ENCODE data around the gene SOCS3. TPM values are rescaled to one million over a fixed set of nuclear protein-coding genes. Genes with fewer than 3 reads are reported as not detected.

SOCS3 gene
- total and polyA plus RNA-seq, 2 experiments from 2014 or later, result 13.2 to 32.9 TPM

DNA sequence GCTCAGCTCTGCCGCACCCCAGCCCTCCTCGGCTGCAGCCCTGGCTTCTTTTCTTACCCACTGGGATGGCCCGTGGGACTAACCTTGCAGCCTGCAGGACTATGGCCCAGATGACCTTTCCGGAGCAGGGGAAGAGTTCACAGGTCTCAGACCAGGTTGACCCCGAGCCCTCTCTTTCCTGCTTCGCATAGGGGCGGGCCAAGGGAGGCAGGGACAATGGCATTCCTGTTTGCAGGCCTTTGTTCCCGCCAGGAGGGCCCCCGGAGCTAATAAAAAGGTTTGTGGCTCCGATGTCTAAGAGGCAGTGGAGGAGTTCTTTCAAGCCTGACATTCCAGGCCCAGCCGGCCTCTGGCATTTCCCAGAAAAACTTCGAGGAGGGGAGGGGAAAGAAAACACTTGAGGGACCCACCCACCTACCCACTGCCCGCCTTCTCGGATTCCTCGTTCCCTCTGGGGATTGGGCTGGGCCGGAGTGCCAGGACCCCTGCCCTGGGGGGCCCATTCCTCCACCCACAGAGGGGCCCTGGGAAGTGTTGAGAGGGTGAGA lies 5.8 kb upstream of the SOCS3 start (continued):
- TF ChIP-seq, protein P1, sequence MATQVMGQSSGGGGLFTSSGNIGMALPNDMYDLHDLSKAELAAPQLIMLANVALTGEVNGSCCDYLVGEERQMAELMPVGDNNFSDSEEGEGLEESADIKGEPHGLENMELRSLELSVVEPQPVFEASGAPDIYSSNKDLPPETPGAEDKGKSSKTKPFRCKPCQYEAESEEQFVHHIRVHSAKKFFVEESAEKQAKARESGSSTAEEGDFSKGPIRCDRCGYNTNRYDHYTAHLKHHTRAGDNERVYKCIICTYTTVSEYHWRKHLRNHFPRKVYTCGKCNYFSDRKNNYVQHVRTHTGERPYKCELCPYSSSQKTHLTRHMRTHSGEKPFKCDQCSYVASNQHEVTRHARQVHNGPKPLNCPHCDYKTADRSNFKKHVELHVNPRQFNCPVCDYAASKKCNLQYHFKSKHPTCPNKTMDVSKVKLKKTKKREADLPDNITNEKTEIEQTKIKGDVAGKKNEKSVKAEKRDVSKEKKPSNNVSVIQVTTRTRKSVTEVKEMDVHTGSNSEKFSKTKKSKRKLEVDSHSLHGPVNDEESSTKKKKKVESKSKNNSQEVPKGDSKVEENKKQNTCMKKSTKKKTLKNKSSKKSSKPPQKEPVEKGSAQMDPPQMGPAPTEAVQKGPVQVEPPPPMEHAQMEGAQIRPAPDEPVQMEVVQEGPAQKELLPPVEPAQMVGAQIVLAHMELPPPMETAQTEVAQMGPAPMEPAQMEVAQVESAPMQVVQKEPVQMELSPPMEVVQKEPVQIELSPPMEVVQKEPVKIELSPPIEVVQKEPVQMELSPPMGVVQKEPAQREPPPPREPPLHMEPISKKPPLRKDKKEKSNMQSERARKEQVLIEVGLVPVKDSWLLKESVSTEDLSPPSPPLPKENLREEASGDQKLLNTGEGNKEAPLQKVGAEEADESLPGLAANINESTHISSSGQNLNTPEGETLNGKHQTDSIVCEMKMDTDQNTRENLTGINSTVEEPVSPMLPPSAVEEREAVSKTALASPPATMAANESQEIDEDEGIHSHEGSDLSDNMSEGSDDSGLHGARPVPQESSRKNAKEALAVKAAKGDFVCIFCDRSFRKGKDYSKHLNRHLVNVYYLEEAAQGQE (IDR thresholded peaks at IDR 0.05; ENCODE audit: unreplicated experiment), result no peak
- TF ChIP-seq ZNF331 (CRISPR knock-in tag; IDR thresholded peaks at IDR 0.05; ENCODE audit: low read depth) (no peak), JUNB (IDR thresholded peaks at IDR 0.05; ENCODE audit: unreplicated experiment) (no peak), EZH2 (IDR thresholded peaks at IDR 0.05; ENCODE audit: low read depth, unreplicated experiment) (no peak), POLR2AphosphoS5 (IDR thresholded peaks at IDR 0.05; ENCODE audit: low read depth) (no peak), ZNF114 (CRISPR knock-in tag; IDR thresholded peaks at IDR 0.05) (no peak)
- TF ChIP-seq, protein P2, sequence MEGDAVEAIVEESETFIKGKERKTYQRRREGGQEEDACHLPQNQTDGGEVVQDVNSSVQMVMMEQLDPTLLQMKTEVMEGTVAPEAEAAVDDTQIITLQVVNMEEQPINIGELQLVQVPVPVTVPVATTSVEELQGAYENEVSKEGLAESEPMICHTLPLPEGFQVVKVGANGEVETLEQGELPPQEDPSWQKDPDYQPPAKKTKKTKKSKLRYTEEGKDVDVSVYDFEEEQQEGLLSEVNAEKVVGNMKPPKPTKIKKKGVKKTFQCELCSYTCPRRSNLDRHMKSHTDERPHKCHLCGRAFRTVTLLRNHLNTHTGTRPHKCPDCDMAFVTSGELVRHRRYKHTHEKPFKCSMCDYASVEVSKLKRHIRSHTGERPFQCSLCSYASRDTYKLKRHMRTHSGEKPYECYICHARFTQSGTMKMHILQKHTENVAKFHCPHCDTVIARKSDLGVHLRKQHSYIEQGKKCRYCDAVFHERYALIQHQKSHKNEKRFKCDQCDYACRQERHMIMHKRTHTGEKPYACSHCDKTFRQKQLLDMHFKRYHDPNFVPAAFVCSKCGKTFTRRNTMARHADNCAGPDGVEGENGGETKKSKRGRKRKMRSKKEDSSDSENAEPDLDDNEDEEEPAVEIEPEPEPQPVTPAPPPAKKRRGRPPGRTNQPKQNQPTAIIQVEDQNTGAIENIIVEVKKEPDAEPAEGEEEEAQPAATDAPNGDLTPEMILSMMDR (conservative IDR thresholded peaks at IDR 0.05; ENCODE audit: low read depth in 2 of 2), result no peak

DNA sequence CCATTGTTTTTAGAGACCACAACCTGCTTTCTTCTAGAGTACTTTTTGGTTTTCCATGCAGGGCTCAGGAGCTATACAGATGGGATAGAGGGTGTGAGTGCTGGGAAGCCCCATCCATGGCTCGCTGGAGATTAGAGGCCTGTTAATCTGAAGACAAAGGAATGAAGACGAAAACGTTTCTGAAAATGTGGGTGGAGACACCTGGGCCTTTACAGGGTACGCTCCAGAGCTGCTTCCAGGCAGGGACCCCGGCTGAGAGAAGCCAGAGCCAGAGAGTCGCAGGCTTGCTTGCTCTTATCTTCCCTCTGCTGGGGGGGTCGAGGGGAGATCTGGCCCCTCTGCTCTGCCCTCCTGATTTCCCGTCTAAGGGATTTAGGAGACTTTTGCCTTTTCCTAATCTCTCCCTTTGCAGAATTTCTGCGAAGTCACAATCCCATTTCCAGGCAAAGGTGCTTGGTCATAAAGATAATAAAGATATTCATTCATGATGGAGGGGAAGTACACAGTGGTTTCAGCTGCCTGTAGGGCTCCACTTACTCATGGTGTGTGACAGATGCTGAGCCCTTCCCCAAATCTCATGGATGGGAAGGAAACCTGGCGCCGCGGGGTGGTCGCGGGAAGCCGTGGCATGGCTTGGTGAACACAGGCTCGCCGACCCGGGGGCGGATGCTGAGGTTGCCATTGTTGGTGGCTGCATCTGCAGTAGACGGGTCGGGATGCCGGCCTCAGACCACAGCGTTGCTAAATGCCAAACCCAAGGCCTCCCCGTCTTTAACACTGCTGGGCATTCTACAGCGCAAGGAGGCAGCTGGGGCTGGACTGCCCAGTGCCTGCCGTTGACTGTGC lies 4.8 kb upstream of the SOCS3 start:
- H3K4me1 ChIP-seq (ENCODE audit: insufficient read depth), result peaks cover 60% of the 10 kb centered on the region
- peaks cover 68% of the 10 kb centered on the region for H3K4me1 Mint-ChIP-seq
- no peak overlapping the region for H3K27ac Mint-ChIP-seq
- TF ChIP-seq, protein P3, sequence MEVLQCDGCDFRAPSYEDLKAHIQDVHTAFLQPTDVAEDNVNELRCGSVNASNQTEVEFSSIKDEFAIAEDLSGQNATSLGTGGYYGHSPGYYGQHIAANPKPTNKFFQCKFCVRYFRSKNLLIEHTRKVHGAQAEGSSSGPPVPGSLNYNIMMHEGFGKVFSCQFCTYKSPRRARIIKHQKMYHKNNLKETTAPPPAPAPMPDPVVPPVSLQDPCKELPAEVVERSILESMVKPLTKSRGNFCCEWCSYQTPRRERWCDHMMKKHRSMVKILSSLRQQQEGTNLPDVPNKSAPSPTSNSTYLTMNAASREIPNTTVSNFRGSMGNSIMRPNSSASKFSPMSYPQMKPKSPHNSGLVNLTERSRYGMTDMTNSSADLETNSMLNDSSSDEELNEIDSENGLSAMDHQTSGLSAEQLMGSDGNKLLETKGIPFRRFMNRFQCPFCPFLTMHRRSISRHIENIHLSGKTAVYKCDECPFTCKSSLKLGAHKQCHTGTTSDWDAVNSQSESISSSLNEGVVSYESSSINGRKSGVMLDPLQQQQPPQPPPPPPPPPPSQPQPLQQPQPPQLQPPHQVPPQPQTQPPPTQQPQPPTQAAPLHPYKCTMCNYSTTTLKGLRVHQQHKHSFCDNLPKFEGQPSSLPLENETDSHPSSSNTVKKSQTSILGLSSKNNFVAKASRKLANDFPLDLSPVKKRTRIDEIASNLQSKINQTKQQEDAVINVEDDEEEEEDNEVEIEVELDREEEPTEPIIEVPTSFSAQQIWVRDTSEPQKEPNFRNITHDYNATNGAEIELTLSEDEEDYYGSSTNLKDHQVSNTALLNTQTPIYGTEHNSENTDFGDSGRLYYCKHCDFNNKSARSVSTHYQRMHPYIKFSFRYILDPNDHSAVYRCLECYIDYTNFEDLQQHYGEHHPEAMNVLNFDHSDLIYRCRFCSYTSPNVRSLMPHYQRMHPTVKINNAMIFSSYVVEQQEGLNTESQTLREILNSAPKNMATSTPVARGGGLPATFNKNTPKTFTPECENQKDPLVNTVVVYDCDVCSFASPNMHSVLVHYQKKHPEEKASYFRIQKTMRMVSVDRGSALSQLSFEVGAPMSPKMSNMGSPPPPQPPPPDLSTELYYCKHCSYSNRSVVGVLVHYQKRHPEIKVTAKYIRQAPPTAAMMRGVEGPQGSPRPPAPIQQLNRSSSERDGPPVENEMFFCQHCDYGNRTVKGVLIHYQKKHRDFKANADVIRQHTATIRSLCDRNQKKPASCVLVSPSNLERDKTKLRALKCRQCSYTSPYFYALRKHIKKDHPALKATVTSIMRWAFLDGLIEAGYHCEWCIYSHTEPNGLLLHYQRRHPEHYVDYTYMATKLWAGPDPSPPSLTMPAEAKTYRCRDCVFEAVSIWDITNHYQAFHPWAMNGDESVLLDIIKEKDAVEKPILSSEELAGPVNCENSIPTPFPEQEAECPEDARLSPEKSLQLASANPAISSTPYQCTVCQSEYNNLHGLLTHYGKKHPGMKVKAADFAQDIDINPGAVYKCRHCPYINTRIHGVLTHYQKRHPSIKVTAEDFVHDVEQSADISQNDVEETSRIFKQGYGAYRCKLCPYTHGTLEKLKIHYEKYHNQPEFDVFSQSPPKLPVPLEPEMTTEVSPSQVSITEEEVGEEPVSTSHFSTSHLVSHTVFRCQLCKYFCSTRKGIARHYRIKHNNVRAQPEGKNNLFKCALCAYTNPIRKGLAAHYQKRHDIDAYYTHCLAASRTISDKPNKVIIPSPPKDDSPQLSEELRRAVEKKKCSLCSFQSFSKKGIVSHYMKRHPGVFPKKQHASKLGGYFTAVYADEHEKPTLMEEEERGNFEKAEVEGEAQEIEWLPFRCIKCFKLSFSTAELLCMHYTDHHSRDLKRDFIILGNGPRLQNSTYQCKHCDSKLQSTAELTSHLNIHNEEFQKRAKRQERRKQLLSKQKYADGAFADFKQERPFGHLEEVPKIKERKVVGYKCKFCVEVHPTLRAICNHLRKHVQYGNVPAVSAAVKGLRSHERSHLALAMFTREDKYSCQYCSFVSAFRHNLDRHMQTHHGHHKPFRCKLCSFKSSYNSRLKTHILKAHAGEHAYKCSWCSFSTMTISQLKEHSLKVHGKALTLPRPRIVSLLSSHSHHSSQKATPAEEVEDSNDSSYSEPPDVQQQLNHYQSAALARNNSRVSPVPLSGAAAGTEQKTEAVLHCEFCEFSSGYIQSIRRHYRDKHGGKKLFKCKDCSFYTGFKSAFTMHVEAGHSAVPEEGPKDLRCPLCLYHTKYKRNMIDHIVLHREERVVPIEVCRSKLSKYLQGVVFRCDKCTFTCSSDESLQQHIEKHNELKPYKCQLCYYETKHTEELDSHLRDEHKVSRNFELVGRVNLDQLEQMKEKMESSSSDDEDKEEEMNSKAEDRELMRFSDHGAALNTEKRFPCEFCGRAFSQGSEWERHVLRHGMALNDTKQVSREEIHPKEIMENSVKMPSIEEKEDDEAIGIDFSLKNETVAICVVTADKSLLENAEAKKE (CRISPR knock-in tag; IDR thresholded peaks at IDR 0.05), result no peak
- TF ChIP-seq STAT1 (IDR thresholded peaks at IDR 0.05; ENCODE audit: unreplicated experiment) (no peak), POLR2AphosphoS5 (IDR thresholded peaks at IDR 0.05; ENCODE audit: low read depth) (no peak), NANOG (IDR thresholded peaks at IDR 0.05; ENCODE audit: borderline replicate concordance) (no peak), ZNF114 (CRISPR knock-in tag; IDR thresholded peaks at IDR 0.05) (no peak)
- TF ChIP-seq, protein P4, sequence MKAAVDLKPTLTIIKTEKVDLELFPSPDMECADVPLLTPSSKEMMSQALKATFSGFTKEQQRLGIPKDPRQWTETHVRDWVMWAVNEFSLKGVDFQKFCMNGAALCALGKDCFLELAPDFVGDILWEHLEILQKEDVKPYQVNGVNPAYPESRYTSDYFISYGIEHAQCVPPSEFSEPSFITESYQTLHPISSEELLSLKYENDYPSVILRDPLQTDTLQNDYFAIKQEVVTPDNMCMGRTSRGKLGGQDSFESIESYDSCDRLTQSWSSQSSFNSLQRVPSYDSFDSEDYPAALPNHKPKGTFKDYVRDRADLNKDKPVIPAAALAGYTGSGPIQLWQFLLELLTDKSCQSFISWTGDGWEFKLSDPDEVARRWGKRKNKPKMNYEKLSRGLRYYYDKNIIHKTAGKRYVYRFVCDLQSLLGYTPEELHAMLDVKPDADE (IDR thresholded peaks at IDR 0.05), result no peak

More for the DNA sequence above, 4.8 kb upstream of the SOCS3 start:
- Mint-ChIP-seq H3K27me3 (ENCODE audit: insufficient read depth, low read depth, poor library complexity) (peaks cover 26% of the 10 kb centered on the region), H3K36me3 (ENCODE audit: low read depth) (no peaks in the 10 kb centered on the region), H3K4me3 (no peak overlapping the region; the same call in 2 of the 3 replicates), H3K9me3 (no peaks in the 10 kb centered on the region)
- Histone ChIP-seq H3K27me3 (ENCODE audit: insufficient read depth) (0 out of 2 replicates have a peak, but pooled peaks cover under 1% of the 10 kb centered on the region), H3K79me2 (replicated peaks; ENCODE audit: insufficient read depth) (no peaks in the 10 kb centered on the region), H3K9me2 (ENCODE audit: insufficient read depth) (no peaks in the 10 kb centered on the region), H2AFZ (no peak overlapping the region), H3K27ac (ENCODE audit: low read depth) (peak overlapping the region; percentile 90), H3K4me2 (peak overlapping the region; percentile 71), H3K4me3 (no peak overlapping the region), H3K36me3 (ENCODE audit: insufficient read depth) (no peaks in the 10 kb centered on the region), H3F3A (replicated peaks; ENCODE audit: low read depth) (peaks cover 26% of the 10 kb centered on the region), H4K20me1 (replicated peaks; ENCODE audit: insufficient read depth) (no peaks in the 10 kb centered on the region)
- ATAC-seq, result peak; percentile 2
- DNase-seq (ENCODE audit: low spot score), result peak; percentile 59
